ENCODE measurements around the gene BANF2. TPM values are rescaled to one million over a fixed set of nuclear protein-coding genes. Genes with fewer than 3 reads are reported as not detected.

BANF2 gene
- total and polyA plus RNA-seq, 2 of the 13 experiments (the other 11 are each of a cell fraction or from before 2014, with no cell fraction given): 0.35 TPM; not detected in 1

DNA sequence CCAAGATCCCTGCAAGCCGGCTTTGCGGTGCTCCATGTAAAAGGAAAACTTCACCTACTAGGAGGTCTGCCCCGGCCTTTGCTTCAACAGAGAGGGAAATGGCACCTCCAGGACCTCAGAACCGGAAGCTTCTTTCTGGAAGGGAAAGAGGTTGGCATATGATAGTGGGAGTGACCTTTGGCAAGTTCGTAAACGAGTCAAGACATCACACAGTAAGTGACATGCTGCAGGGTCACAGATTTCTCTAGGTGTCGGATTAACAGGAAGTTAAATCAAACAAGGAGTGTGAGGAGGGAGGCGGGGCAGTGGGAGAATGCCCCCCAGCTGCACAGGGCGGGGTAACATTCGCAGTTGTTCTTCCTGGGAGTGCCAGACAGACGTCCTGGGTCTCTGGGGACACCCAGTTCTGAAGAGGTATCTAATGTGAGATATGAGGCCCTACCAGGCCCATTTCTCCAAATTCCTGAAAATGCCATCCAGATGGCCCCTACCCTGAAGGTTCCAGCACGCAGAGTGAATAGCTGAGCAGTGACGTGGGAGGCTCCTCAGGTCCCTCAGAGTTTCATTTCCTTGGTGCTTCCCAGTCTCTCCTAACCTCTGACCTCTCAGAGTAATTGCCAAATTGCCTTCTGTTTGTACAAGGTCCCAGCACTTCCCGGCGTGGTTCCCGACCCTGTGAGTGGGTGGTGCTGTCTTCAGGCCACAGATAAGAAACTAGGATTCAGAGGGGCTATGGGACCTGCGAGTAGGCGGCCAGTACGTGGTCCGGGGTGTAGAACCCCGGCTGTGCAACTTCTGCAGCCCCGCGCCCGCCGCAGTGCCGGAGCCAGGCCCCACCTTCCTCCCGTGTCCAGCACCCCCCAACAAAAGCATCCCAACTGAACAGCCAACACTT is 19.6 kb upstream of the BANF2 start (continued):
- TF ChIP-seq, protein P1, sequence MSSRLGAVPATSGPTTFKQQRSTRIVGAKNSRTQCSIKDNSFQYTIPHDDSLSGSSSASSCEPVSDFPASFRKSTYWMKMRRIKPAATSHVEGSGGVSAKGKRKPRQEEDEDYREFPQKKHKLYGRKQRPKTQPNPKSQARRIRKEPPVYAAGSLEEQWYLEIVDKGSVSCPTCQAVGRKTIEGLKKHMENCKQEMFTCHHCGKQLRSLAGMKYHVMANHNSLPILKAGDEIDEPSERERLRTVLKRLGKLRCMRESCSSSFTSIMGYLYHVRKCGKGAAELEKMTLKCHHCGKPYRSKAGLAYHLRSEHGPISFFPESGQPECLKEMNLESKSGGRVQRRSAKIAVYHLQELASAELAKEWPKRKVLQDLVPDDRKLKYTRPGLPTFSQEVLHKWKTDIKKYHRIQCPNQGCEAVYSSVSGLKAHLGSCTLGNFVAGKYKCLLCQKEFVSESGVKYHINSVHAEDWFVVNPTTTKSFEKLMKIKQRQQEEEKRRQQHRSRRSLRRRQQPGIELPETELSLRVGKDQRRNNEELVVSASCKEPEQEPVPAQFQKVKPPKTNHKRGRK (CRISPR knock-in tag; IDR thresholded peaks at IDR 0.05): no peak
- TF ChIP-seq SRY (CRISPR knock-in tag; IDR thresholded peaks at IDR 0.05) (peak; percentile 45; the same call in 1 of the 2 replicates), CBX1 (IDR thresholded peaks at IDR 0.05; ENCODE audit: low read depth) (no peak), ZKSCAN8 (CRISPR knock-in tag; IDR thresholded peaks at IDR 0.05; ENCODE audit: borderline replicate concordance) (no peak), BHLHE40 (IDR thresholded peaks at IDR 0.05; ENCODE audit: low read length) (no peak), GTF3A (CRISPR knock-in tag; conservative IDR thresholded peaks at IDR 0.05) (no peak), ZNF33B (CRISPR knock-in tag; IDR thresholded peaks at IDR 0.05) (no peak), FOXC1 (CRISPR knock-in tag; IDR thresholded peaks at IDR 0.05; ENCODE audit: borderline replicate concordance) (no peak; the same call in 1 of the 2 replicates), AGO2 (optimal IDR thresholded peaks at IDR 0.05; ENCODE audit: low read depth, low read length) (peak; percentile 88), ZEB1 (IDR thresholded peaks at IDR 0.05; ENCODE audit: insufficient replicate concordance, low read depth) (peak; percentile 42), ZNF761 (CRISPR knock-in tag; conservative IDR thresholded peaks at IDR 0.05) (no peak), ZFAT (CRISPR knock-in tag; conservative IDR thresholded peaks at IDR 0.05) (no peak), NCOA2 (CRISPR knock-in tag; IDR thresholded peaks at IDR 0.05) (peak; percentile 71), MYNN (CRISPR knock-in tag; IDR thresholded peaks at IDR 0.05; ENCODE audit: low read depth) (no peak), JARID2 (CRISPR knock-in tag; IDR thresholded peaks at IDR 0.05; ENCODE audit: insufficient replicate concordance) (no peak), FOSL1 (CRISPR knock-in tag; IDR thresholded peaks at IDR 0.05; ENCODE audit: borderline replicate concordance) (no peak), ZBTB3 (CRISPR knock-in tag; IDR thresholded peaks at IDR 0.05; ENCODE audit: borderline replicate concordance, low read depth) (peak; percentile 49; the same call in 1 of the 2 replicates)
- TF ChIP-seq, protein P2, sequence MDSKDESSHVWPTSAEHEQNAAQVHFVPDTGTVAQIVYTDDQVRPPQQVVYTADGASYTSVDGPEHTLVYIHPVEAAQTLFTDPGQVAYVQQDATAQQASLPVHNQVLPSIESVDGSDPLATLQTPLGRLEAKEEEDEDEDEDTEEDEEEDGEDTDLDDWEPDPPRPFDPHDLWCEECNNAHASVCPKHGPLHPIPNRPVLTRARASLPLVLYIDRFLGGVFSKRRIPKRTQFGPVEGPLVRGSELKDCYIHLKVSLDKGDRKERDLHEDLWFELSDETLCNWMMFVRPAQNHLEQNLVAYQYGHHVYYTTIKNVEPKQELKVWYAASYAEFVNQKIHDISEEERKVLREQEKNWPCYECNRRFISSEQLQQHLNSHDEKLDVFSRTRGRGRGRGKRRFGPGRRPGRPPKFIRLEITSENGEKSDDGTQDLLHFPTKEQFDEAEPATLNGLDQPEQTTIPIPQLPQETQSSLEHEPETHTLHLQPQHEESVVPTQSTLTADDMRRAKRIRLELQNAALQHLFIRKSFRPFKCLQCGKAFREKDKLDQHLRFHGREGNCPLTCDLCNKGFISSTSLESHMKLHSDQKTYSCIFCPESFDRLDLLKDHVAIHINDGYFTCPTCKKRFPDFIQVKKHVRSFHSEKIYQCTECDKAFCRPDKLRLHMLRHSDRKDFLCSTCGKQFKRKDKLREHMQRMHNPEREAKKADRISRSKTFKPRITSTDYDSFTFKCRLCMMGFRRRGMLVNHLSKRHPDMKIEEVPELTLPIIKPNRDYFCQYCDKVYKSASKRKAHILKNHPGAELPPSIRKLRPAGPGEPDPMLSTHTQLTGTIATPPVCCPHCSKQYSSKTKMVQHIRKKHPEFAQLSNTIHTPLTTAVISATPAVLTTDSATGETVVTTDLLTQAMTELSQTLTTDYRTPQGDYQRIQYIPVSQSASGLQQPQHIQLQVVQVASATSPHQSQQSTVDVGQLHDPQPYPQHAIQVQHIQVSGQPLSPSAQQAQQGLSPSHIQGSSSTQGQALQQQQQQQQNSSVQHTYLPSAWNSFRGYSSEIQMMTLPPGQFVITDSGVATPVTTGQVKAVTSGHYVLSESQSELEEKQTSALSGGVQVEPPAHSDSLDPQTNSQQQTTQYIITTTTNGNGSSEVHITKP (CRISPR knock-in tag; IDR thresholded peaks at IDR 0.05; ENCODE audit: low read depth): peak; percentile 23; the same call in 1 of the 2 replicates
- TF ChIP-seq, protein P3, sequence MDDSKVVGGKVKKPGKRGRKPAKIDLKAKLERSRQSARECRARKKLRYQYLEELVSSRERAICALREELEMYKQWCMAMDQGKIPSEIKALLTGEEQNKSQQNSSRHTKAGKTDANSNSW (CRISPR knock-in tag; IDR thresholded peaks at IDR 0.05; ENCODE audit: borderline replicate concordance): no peak
- TF ChIP-seq, protein P4, sequence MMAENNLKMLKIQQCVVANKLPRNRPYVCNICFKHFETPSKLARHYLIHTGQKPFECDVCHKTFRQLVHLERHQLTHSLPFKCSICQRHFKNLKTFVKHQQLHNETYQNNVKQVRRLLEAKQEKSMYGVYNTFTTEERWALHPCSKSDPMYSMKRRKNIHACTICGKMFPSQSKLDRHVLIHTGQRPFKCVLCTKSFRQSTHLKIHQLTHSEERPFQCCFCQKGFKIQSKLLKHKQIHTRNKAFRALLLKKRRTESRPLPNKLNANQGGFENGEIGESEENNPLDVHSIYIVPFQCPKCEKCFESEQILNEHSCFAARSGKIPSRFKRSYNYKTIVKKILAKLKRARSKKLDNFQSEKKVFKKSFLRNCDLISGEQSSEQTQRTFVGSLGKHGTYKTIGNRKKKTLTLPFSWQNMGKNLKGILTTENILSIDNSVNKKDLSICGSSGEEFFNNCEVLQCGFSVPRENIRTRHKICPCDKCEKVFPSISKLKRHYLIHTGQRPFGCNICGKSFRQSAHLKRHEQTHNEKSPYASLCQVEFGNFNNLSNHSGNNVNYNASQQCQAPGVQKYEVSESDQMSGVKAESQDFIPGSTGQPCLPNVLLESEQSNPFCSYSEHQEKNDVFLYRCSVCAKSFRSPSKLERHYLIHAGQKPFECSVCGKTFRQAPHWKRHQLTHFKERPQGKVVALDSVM (CRISPR knock-in tag; IDR thresholded peaks at IDR 0.05): no peak; the same call in 1 of the 2 replicates

Data from HepG2 (cell line).